ENCODE measurements around the gene HNRNPUL1.

GRCh38 chr19:41324921-41325639, 60.9 kb downstream of the HNRNPUL1 start:
- TF ChIP-seq, protein P1, sequence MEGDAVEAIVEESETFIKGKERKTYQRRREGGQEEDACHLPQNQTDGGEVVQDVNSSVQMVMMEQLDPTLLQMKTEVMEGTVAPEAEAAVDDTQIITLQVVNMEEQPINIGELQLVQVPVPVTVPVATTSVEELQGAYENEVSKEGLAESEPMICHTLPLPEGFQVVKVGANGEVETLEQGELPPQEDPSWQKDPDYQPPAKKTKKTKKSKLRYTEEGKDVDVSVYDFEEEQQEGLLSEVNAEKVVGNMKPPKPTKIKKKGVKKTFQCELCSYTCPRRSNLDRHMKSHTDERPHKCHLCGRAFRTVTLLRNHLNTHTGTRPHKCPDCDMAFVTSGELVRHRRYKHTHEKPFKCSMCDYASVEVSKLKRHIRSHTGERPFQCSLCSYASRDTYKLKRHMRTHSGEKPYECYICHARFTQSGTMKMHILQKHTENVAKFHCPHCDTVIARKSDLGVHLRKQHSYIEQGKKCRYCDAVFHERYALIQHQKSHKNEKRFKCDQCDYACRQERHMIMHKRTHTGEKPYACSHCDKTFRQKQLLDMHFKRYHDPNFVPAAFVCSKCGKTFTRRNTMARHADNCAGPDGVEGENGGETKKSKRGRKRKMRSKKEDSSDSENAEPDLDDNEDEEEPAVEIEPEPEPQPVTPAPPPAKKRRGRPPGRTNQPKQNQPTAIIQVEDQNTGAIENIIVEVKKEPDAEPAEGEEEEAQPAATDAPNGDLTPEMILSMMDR (IDR thresholded peaks at IDR 0.05) = no peak
- TF ChIP-seq POLR2AphosphoS5 (IDR thresholded peaks at IDR 0.05) = no peak
- no peak for TF ChIP-seq POLR2A (IDR thresholded peaks at IDR 0.05)

Measured in suprapubic skin (tissue), 4 donors.